WERI-Rb-1 (cell line): ENCODE measurements around the gene COASY.
A peak's percentile ranks its signal among the peaks of the same experiment; 100 is the strongest.

Source experiments
- DNase-seq: peaks from one replicate; pipeline ENCODE4 v3.0.0-alpha.2; 2020
- H3K27ac ChIP-seq: fragments of 250-450 bp; sonication (Bioruptor Pico); 2 replicates; pipeline ENCODE4 v1.5.1; 2020; ENCODE audit warnings: mild to moderate bottlenecking, moderate library complexity
- H3K27me3 ChIP-seq: fragments of 250-450 bp; sonication (Bioruptor Pico); 2 replicates; pipeline ENCODE4 v1.5.1; 2021; ENCODE audit warnings: mild to moderate bottlenecking, low read depth, moderate library complexity; ENCODE audit not compliant: insufficient read depth, severe bottlenecking
- H3K36me3 ChIP-seq: fragments of 250-450 bp; sonication (Bioruptor Pico); 2 replicates; pipeline ENCODE4 v1.5.1; 2020; ENCODE audit warnings: mild to moderate bottlenecking, moderate library complexity
- H3K4me3 ChIP-seq: 2 replicates; pipeline ENCODE4 v1.5.1; 2011; ENCODE audit warnings: low read depth, mild to moderate bottlenecking, control low read depth, low read length
- H3K9me3 ChIP-seq: fragments of 250-450 bp; sonication (Bioruptor Pico); 2 replicates; pipeline ENCODE4 v1.5.1; 2021; ENCODE audit warnings: mild to moderate bottlenecking, moderate library complexity; ENCODE audit not compliant: severe bottlenecking
- CTCF ChIP-seq: IDR thresholded peaks from 2 replicates; pipeline ENCODE4 v1.5.1; 2011; ENCODE audit warnings: low read depth, mild to moderate bottlenecking, control low read depth, inconsistent platforms, low read length

The COASY gene

GRCh38 chr17:42564815-42565522, 3.0 kb downstream of the COASY start:
- H3K27me3 ChIP-seq, result no peaks in the 10 kb centered on the region
- no peaks in the 10 kb centered on the region for H3K9me3 ChIP-seq
- TF ChIP-seq CTCF, result no peak
- H3K36me3 ChIP-seq, result peaks cover 66% of the 10 kb centered on the region
- H3K27ac ChIP-seq, result no peak overlapping the region
- H3K4me3 ChIP-seq, result no peak overlapping the region
- no peak for DNase-seq

- peaks cover 73% of the 10 kb centered on the region for H3K36me3 ChIP-seq
- H3K27ac ChIP-seq, result no peak overlapping the region; the same call in 1 of the 2 replicates
- no peak overlapping the region for H3K4me3 ChIP-seq
Measured at GRCh38 chr17:42565523-42566214, 3.7 kb downstream of the COASY start.

GRCh38 chr17:42566215-42566882, 4.4 kb downstream of the COASY start:
- peaks cover 80% of the 10 kb centered on the region for H3K36me3 ChIP-seq
- DNase-seq, result peak; percentile 42
- H3K9me3 ChIP-seq, result no peaks in the 10 kb centered on the region
- no peaks in the 10 kb centered on the region for H3K27me3 ChIP-seq
- H3K4me3 ChIP-seq, result peak overlapping the region; percentile 85
- peak overlapping the region; percentile 85 for H3K27ac ChIP-seq
- TF ChIP-seq CTCF, result no peak

More at GRCh38 chr17:42565523-42566214, 3.7 kb downstream of the COASY start:
- Histone ChIP-seq H3K9me3 (no peaks in the 10 kb centered on the region), H3K27me3 (no peaks in the 10 kb centered on the region)
- DNase-seq, result no peak
- TF ChIP-seq CTCF, result no peak

- no peak for TF ChIP-seq CTCF
- no peaks in the 10 kb centered on the region for H3K27me3 ChIP-seq
- peak; percentile 98 for DNase-seq
- H3K9me3 ChIP-seq, result no peaks in the 10 kb centered on the region
- peaks cover 86% of the 10 kb centered on the region for H3K36me3 ChIP-seq
- peak within 1 kb of the TSS; percentile 85 for H3K27ac ChIP-seq
- H3K4me3 ChIP-seq, result peak within 1 kb of the TSS; percentile 85
Measured at GRCh38 chr17:42566883-42567573, 5.1 kb downstream of the COASY start, which contains the start of gene MLX. TSS of gene MLX (plus strand) at chr17:42567100. CDS start at chr17:42567125, 25 bp downstream.

- no peak for DNase-seq
- no peaks in the 10 kb centered on the region for H3K9me3 ChIP-seq
- H3K36me3 ChIP-seq, result peaks cover 95% of the 10 kb centered on the region
- TF ChIP-seq CTCF, result no peak
- H3K4me3 ChIP-seq, result no peak overlapping the region
- H3K27me3 ChIP-seq, result no peaks in the 10 kb centered on the region
- no peak overlapping the region; the same call in 1 of the 2 replicates for H3K27ac ChIP-seq
Measured at GRCh38 chr17:42568341-42569111, 6.6 kb downstream of the COASY start.
